Measurements from ENCODE around the gene FOXP1. TPM values are rescaled to one million over a fixed set of nuclear protein-coding genes. Genes with fewer than 3 reads are reported as not detected.
A peak's percentile ranks its signal among the peaks of the same experiment; 100 is the strongest.

The FOXP1 gene
- total RNA-seq, 1 experiment from 2014 or later = 75.3 TPM

DNA sequence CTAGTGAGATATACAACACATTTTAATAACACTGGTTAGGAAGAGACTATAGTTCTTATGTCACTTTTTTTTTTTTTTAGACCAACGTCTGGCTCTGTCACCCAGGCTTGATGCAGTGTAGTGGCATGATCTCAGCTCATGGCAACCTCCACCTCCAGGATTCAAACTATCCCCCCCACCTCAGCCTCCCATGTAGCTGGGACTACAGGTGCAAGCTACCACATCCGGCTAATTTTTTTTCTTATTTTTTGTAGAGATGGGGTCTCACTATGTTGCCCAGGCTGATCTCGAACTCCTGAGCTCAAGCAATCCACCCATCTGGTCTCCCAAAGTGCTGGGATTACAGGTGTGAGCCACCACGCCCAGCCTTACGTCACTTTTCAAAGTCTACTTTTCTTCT, 100.8 kb downstream of the FOXP1 start:
- Histone ChIP-seq H3K56ac (ENCODE audit: insufficient read length, low read depth, low read length) (no peak overlapping the region), H2BK20ac (ENCODE audit: low read depth, low read length, poor library complexity, severe bottlenecking) (no peak overlapping the region), H3K4ac (ENCODE audit: low read depth, low read length) (no peak overlapping the region), H3K18ac (ENCODE audit: insufficient read length, low read depth, low read length) (no peak overlapping the region), H4K8ac (replicated peaks; ENCODE audit: insufficient read length, low read depth, low read length) (no peak overlapping the region), H3K23me2 (ENCODE audit: insufficient read length, low read depth, low read length, poor library complexity, severe bottlenecking) (no peaks in the 10 kb centered on the region), H4K91ac (ENCODE audit: insufficient read length, low read depth, low read length) (no peak overlapping the region), H3K27me3 (ENCODE audit: insufficient read depth, low read length) (no peaks in the 10 kb centered on the region), H3K4me2 (ENCODE audit: insufficient read depth, insufficient read length, low read length) (no peak overlapping the region), H2BK5ac (ENCODE audit: insufficient read length, low read length) (no peak overlapping the region), H3K79me2 (ENCODE audit: insufficient read depth, low read length) (no peaks in the 10 kb centered on the region), H3K14ac (ENCODE audit: insufficient read depth, low read length) (no peak overlapping the region), H2BK15ac (ENCODE audit: low read depth, low read length) (no peak overlapping the region), H2BK12ac (ENCODE audit: insufficient read length, low read depth, low read length) (no peak overlapping the region), H3K79me1 (ENCODE audit: insufficient read depth, low read depth, low read length, poor library complexity, severe bottlenecking) (no peaks in the 10 kb centered on the region), H4K20me1 (ENCODE audit: control insufficient read depth, insufficient read depth, insufficient read length) (no peaks in the 10 kb centered on the region), H3K23ac (ENCODE audit: insufficient read length, low read depth, low read length) (no peak overlapping the region), H2AK5ac (ENCODE audit: insufficient read length, low read length) (no peak overlapping the region), H2BK120ac (ENCODE audit: low read depth, low read length, poor library complexity, severe bottlenecking) (no peak overlapping the region), H3K9me3 (ENCODE audit: control insufficient read depth, low read depth, low read length) (no peaks in the 10 kb centered on the region), H3K9ac (ENCODE audit: extremely low read depth, insufficient read length, low read length) (no peak overlapping the region), H3T11ph (ENCODE audit: low read length) (no peak overlapping the region), H4K5ac (ENCODE audit: insufficient read length, low read depth, low read length) (no peak overlapping the region), H3K4me1 (ENCODE audit: insufficient read depth, low read length) (no peaks in the 10 kb centered on the region; the same call in 1 of the 2 replicates), H2AFZ (ENCODE audit: low read length) (no peak overlapping the region), H3K27ac (ENCODE audit: insufficient read length, low read depth, low read length) (no peak overlapping the region)
- DNase-seq = no peak
- H3K9me3 Mint-ChIP-seq = no peaks in the 10 kb centered on the region; a peak in 1 of 5 replicates
- peaks cover 17 to 23% of the 10 kb centered on the region in 2 experiments for H3K4me1 Mint-ChIP-seq
- TF ChIP-seq, protein P1, sequence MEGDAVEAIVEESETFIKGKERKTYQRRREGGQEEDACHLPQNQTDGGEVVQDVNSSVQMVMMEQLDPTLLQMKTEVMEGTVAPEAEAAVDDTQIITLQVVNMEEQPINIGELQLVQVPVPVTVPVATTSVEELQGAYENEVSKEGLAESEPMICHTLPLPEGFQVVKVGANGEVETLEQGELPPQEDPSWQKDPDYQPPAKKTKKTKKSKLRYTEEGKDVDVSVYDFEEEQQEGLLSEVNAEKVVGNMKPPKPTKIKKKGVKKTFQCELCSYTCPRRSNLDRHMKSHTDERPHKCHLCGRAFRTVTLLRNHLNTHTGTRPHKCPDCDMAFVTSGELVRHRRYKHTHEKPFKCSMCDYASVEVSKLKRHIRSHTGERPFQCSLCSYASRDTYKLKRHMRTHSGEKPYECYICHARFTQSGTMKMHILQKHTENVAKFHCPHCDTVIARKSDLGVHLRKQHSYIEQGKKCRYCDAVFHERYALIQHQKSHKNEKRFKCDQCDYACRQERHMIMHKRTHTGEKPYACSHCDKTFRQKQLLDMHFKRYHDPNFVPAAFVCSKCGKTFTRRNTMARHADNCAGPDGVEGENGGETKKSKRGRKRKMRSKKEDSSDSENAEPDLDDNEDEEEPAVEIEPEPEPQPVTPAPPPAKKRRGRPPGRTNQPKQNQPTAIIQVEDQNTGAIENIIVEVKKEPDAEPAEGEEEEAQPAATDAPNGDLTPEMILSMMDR (conservative IDR thresholded peaks at IDR 0.05) = no peak
- no peak overlapping the region for H3K4me3 Mint-ChIP-seq
- peak overlapping the region in 1 of 3 experiments; percentile 9; a peak in 1 of 7 replicates for H3K27ac Mint-ChIP-seq
- no CpG with 5 or more reads among the region's 5 CpGs for WGBS (ENCODE audit: extremely low coverage, insufficient read length, low lambda C conversion rate)
- H3K27me3 Mint-ChIP-seq (ENCODE audit: low read depth) = no peaks in the 10 kb centered on the region
- peaks cover 0 to 5% (median 0%) of the 10 kb centered on the region in 3 experiments; a peak in 2 of 7 replicates for H3K36me3 Mint-ChIP-seq (ENCODE audit: insufficient read depth in 1 of 3, low read depth in 3 of 3)

Data from H9 (cell line).